Measurements from ENCODE around the gene PUSL1. TPM values are rescaled to one million over a fixed set of nuclear protein-coding genes. Genes with fewer than 3 reads are reported as not detected.

PUSL1 gene
- total and polyA plus RNA-seq, 2 of the 13 experiments (the other 11 are each of a cell fraction or from before 2014, with no cell fraction given), result 8.3 to 22.2 TPM

DNA sequence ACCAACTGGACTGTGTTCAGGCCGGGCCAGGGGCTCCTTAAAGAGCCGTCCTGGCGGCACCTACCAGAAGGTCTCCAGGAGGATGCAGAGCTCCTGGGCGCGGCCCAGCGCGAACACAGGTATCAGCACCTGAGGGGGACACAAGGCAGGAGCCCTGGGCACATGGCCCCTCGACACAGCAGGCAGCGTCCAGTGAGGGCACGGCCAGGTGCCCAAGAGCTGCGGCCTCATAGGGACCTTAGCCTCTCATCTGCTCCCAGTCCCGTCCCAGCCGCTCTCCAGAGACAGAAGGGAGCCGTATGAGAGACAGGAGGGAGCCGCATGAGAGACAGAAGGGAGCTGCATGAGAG, 5.8 kb downstream of the PUSL1 start:
- BruUV-seq (replicated peaks), result no TSS peak
- DNase-seq (ENCODE audit: low spot score), result no peak
- in situ Hi-C loops (cut with HindIII; ENCODE audit: extremely low pct_ligation_motif_present, low pct_unique_long_range_greater_than_20kb) (no loop called here), intact Hi-C loops (cut with micrococcal nuclease; ENCODE audit: unreplicated experiment) (no loop called here)
- peak; percentile 63 for TF ChIP-seq AGO2 (optimal IDR thresholded peaks at IDR 0.05; ENCODE audit: low read depth, low read length)
- peak; percentile 63 for TF ChIP-seq RBFOX2 (IDR thresholded peaks at IDR 0.05; ENCODE audit: low read depth, low read length)
- no peak for TF ChIP-seq ZNF530 (CRISPR knock-in tag; IDR thresholded peaks at IDR 0.05; ENCODE audit: low read depth)
- TF ChIP-seq U2AF1 (optimal IDR thresholded peaks at IDR 0.05; ENCODE audit: low read depth, low read length), result no peak
- TF ChIP-seq HDAC2 (CRISPR knock-in tag; IDR thresholded peaks at IDR 0.05), result no peak
- Histone ChIP-seq H2AFZ (ENCODE audit: low read length) (no peak overlapping the region), H3K27me3 (ENCODE audit: control insufficient read depth in 1 of 2, insufficient read depth in 2 of 2, low read length in 2 of 2) (no peaks in the 10 kb centered on the region), H3K4me3 (replicated peaks in 1 of 3; ENCODE audit: insufficient read depth in 1 of 3, low read depth in 2 of 3, low read length in 3 of 3) (no peak overlapping the region), H3K9ac (ENCODE audit: insufficient read depth, low read depth, low read length) (no peak overlapping the region), H3K36me3 (replicated peaks in 1 of 2; ENCODE audit: control insufficient read depth in 1 of 2, insufficient read depth in 2 of 2, low read length in 2 of 2) (peaks cover 18 to 58% of the 10 kb centered on the region in 2 experiments; a peak in 4 of 5 replicates), H3K4me1 (ENCODE audit: insufficient read depth, low read length) (peaks cover 19% of the 10 kb centered on the region), H3K79me2 (ENCODE audit: insufficient read depth, low read length) (peaks cover 2% of the 10 kb centered on the region), H3K9me3 (ENCODE audit: low read length) (no peaks in the 10 kb centered on the region), H3K4me2 (ENCODE audit: low read depth, low read length) (no peak overlapping the region), H4K20me1 (ENCODE audit: insufficient read depth, low read length) (peaks cover 5% of the 10 kb centered on the region; the same call in 1 of the 2 replicates), H3K27ac (ENCODE audit: extremely low read length, insufficient read depth, low read length) (no peak overlapping the region)
- no peak for ATAC-seq
- CTCF ChIA-PET (ENCODE audit: low intra/inter-chr PET ratio, low total read pairs), result no interaction called here
- WGBS (ENCODE audit: low lambda C conversion rate), result 98% methylated on average over 11 of the region's 15 CpGs
- no peak for FAIRE-seq
- POLR2A ChIA-PET, result no interaction called here

DNA sequence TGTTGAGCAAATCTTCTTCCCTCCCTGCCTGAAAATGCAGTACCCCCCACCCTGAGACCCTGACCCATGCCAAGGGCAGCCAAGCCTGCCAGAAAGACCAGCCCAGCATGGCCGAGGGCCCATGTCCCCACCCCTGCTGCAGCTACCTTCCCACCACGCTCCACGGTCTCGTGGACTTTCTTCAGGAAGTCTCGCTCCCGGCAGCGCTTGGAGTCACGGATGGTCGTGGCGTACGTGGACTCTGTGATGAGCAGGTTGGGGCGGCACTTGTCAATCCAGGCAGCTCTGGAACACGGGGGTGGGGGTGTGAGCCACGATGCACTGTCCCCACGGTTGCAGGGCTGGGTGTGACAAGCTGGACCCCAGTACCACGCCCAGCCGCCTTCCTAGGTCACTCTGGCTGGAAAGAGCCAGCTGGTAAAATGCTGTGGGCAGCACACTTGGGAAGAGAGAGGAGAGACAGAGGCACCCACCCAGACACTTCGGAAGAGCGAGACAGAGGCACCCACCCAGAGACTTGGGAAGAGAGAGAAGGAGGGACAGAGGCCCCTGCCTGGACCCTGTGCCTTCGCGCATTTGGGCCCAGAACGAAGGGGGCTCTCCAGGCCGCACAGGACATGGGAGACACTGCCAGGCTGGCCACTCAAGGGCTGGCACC, 6.4 kb downstream of the PUSL1 start:
- TF ChIP-seq POLR2G (IDR thresholded peaks at IDR 0.05; ENCODE audit: low read depth, low read length) (peak; percentile 44; the same call in 1 of the 2 replicates), RBM39 (IDR thresholded peaks at IDR 0.05; ENCODE audit: low read depth, low read length, poor library complexity, severe bottlenecking) (no peak), REXO4 (CRISPR knock-in tag; IDR thresholded peaks at IDR 0.05; ENCODE audit: borderline replicate concordance) (no peak), AGO2 (optimal IDR thresholded peaks at IDR 0.05; ENCODE audit: low read depth, low read length) (peak; percentile 58)
- no peak overlapping the region for H3K9ac ChIP-seq (ENCODE audit: insufficient read depth, low read depth, low read length)
- WGBS (ENCODE audit: low lambda C conversion rate), result 96% methylated on average over 22 of the region's 23 CpGs
- ATAC-seq, result no peak
- ChIA-PET CTCF (ENCODE audit: low intra/inter-chr PET ratio, low total read pairs) (no interaction called here), POLR2A (interaction anchor here (0.9 kb wide), 1 partner anchor 10 kb away, joined by 3 read pairs; no protein-coding TSS in a partner anchor)
- intact Hi-C loops (cut with micrococcal nuclease; ENCODE audit: unreplicated experiment) (no loop called here), in situ Hi-C loops (cut with HindIII; ENCODE audit: extremely low pct_ligation_motif_present, low pct_unique_long_range_greater_than_20kb) (no loop called here)
- H3K27ac ChIP-seq (ENCODE audit: extremely low read length, insufficient read depth, low read length), result no peak overlapping the region
- no peak overlapping the region for H3K4me3 ChIP-seq (replicated peaks in 1 of 3; ENCODE audit: insufficient read depth in 1 of 3, low read depth in 2 of 3, low read length in 3 of 3)
- no TSS peak for BruUV-seq (replicated peaks)
- FAIRE-seq, result no peak
- peaks cover 18 to 62% of the 10 kb centered on the region in 2 experiments; a peak in 4 of 5 replicates for H3K36me3 ChIP-seq (replicated peaks in 1 of 2; ENCODE audit: control insufficient read depth in 1 of 2, insufficient read depth in 2 of 2, low read length in 2 of 2)
- H3K4me2 ChIP-seq (ENCODE audit: low read depth, low read length), result no peak overlapping the region
- no peak overlapping the region for H2AFZ ChIP-seq (ENCODE audit: low read length)
- peaks cover 13% of the 10 kb centered on the region for H3K4me1 ChIP-seq (ENCODE audit: insufficient read depth, low read length)
- H3K27me3 ChIP-seq (ENCODE audit: control insufficient read depth in 1 of 2, insufficient read depth in 2 of 2, low read length in 2 of 2), result no peaks in the 10 kb centered on the region
- peaks cover 5% of the 10 kb centered on the region; the same call in 1 of the 2 replicates for H4K20me1 ChIP-seq (ENCODE audit: insufficient read depth, low read length)
- peaks cover 3% of the 10 kb centered on the region for H3K79me2 ChIP-seq (ENCODE audit: insufficient read depth, low read length)
- H3K9me3 ChIP-seq (ENCODE audit: low read length), result no peaks in the 10 kb centered on the region
- no peak for DNase-seq (ENCODE audit: low spot score)

Measured in HepG2 (cell line).